Vagina (tissue), 2 donors: ENCODE results near the gene ALDH16A1. TPM values are rescaled to one million over a fixed set of nuclear protein-coding genes. Genes with fewer than 3 reads are reported as not detected.

Experiments used
- DNase-seq, 2 donors: peaks; one replicate each; pipeline ENCODE4 v3.0.0-alpha.2; 2017; ENCODE audit errors: extremely low spot score in 2 of 2
- H3K27ac ChIP-seq: fragments of 200-600 bp; sonication (generic); one replicate; pipeline ENCODE4 v1.5.1; 2019
- H3K27me3 ChIP-seq: fragments of 200-600 bp; sonication (generic); one replicate; pipeline ENCODE4 v1.5.1; 2019
- H3K36me3 ChIP-seq, 2 donors: fragments of 200-600 bp; sonication (generic); one replicate each; pipeline ENCODE4 v1.5.1; 2017 to 2019
- H3K4me1 ChIP-seq: fragments of 200-600 bp; sonication (generic); one replicate; pipeline ENCODE4 v1.5.1; 2019
- H3K4me3 ChIP-seq, 2 donors: fragments of 200-600 bp; sonication (generic); 1 replicate in 1 of 2; 2 replicates in 1 of 2; pipeline ENCODE4 v1.5.1; 2016 to 2019
- H3K9me3 ChIP-seq: fragments of 200-600 bp; sonication (generic); one replicate; pipeline ENCODE4 v1.5.1; 2019
- POLR2A ChIP-seq, 2 donors: fragments of 450-650 bp; IDR thresholded peaks; one replicate each; pipeline ENCODE4 v1.6.1; 2017; ENCODE audit warnings: antibody characterized with exemption in 2 of 2, mild to moderate bottlenecking in 2 of 2, moderate library complexity in 2 of 2
- POLR2AphosphoS5 ChIP-seq, 2 donors: sonication (generic); formaldehyde crosslinking; IDR thresholded peaks; one replicate each; pipeline ENCODE4 v1.9.0; 2017; ENCODE audit warnings: antibody characterized with exemption in 2 of 2, mild to moderate bottlenecking in 2 of 2, low read depth in 1 of 2; ENCODE audit not compliant: insufficient read depth in 1 of 2
- intact Hi-C: fragments of 100-400 bp; cut with DNase I; formaldehyde crosslinking; loops from one replicate; pipeline ENCODE4 v1.15.1; 2023
- total RNA-seq: library from RNA; depleted of rRNA; stranded (reverse); fragments of >200 nt; gene quantifications from one replicate; pipeline ENCODE4 v1.2.3, GENCODE V29; 2016
- TF ChIP-seq, protein P1 (sequence below), 3 experiments: fragments of 450-650 bp in 2 of 3; fragments of 200-600 bp in 1 of 3; sonication (generic) in 1 of 3; IDR thresholded peaks; one replicate each; pipeline ENCODE4 v1.5.1; 2017 to 2019; ENCODE audit warnings: antibody characterized with exemption in 3 of 3, mild to moderate bottlenecking in 2 of 3, moderate library complexity in 2 of 3

The ALDH16A1 gene
- total RNA-seq, 1 donor from 2014 or later, result 29.5 TPM

DNA sequence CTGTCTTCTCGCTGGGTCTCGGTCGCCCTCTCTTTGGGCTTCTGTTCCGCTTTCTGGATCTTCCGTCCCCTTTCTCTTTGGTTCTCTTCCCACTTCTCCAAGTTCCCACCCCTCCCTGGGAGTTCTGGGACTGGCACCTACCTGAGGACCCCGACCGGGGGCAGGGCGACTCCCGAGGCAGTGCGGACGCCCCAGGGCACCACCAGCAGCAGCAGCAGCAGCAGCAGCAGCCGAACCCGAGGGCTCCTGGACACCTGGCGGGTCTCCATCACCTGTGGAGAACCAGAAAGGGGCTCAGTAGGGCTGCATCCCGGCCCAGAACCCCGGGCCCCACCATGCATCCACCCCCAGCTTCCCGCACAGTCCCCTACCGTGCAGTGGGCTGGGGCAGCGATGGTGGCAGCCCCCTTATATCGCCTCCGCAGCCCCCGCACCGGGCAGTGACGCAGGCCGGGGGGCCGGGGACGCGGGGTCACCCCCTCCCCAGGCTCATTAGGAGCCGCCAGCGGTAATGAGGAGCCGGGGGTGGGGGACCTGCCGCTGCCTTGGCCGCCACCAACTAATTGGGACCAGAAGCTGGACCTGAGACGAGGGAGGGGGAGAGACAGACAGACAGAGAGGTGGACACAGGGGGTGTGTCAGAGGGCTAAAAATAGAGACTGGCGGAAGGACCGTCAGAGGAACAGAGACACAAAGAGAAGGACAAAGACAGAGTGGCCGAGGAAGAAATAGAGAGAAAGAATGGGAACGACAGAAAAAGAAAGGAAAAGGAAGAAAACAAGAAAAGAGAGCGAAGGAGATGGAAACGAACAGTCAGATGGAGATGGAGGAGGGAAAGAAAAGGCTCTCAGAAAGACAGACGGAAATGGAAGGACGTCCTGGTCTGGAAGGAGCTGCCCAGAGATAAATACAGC is 29.7 kb upstream of the ALDH16A1 start, which contains the start of gene PTH2:
PTH2 (minus strand) TSS at position 371 of the 914 bp plus-strand sequence; CDS start at position 269, 102 bp downstream.
- Histone ChIP-seq H3K36me3 (no peaks in the 10 kb centered on the region), H3K4me1 (peaks cover 35% of the 10 kb centered on the region), H3K27me3 (peaks cover 40% of the 10 kb centered on the region), H3K9me3 (no peaks in the 10 kb centered on the region), H3K27ac (no peak within 1 kb of the TSS), H3K4me3 (peak within 1 kb of the TSS in 1 of 2 donors; percentile 6)
- intact Hi-C loops, result no loop called here
- no peak for DNase-seq
- TF ChIP-seq POLR2A (IDR thresholded peaks at IDR 0.05) (no peak), POLR2AphosphoS5 (IDR thresholded peaks at IDR 0.05; ENCODE audit: insufficient read depth in 1 of 2, low read depth in 1 of 2) (no peak)
- TF ChIP-seq, protein P1, sequence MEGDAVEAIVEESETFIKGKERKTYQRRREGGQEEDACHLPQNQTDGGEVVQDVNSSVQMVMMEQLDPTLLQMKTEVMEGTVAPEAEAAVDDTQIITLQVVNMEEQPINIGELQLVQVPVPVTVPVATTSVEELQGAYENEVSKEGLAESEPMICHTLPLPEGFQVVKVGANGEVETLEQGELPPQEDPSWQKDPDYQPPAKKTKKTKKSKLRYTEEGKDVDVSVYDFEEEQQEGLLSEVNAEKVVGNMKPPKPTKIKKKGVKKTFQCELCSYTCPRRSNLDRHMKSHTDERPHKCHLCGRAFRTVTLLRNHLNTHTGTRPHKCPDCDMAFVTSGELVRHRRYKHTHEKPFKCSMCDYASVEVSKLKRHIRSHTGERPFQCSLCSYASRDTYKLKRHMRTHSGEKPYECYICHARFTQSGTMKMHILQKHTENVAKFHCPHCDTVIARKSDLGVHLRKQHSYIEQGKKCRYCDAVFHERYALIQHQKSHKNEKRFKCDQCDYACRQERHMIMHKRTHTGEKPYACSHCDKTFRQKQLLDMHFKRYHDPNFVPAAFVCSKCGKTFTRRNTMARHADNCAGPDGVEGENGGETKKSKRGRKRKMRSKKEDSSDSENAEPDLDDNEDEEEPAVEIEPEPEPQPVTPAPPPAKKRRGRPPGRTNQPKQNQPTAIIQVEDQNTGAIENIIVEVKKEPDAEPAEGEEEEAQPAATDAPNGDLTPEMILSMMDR (IDR thresholded peaks at IDR 0.05), result no peak

DNA sequence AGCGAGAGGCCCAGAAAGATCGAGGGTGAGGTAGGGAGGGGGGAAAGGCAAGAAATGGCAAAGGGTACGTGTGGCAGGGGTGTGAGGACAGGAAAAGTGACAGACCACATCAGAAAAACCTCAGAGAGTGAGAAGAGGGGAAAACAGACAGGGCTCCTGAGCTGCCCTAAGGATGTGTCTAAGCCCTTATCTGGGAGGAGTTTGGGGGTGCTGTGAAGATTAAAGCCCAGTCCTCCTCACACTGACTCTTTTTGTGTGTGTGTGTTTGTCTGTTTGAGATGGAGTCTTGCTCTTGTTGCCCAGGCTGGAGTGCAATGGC is 29.1 kb upstream of the ALDH16A1 start:
- Histone ChIP-seq H3K4me3 (no peak overlapping the region), H3K27me3 (peaks cover 40% of the 10 kb centered on the region), H3K27ac (no peak overlapping the region), H3K36me3 (no peaks in the 10 kb centered on the region), H3K4me1 (peaks cover 40% of the 10 kb centered on the region), H3K9me3 (no peaks in the 10 kb centered on the region)
- no peak for DNase-seq
- TF ChIP-seq POLR2AphosphoS5 (IDR thresholded peaks at IDR 0.05; ENCODE audit: insufficient read depth in 1 of 2, low read depth in 1 of 2), result no peak
- TF ChIP-seq POLR2A (IDR thresholded peaks at IDR 0.05), result no peak
- intact Hi-C loops, result no loop called here

DNA sequence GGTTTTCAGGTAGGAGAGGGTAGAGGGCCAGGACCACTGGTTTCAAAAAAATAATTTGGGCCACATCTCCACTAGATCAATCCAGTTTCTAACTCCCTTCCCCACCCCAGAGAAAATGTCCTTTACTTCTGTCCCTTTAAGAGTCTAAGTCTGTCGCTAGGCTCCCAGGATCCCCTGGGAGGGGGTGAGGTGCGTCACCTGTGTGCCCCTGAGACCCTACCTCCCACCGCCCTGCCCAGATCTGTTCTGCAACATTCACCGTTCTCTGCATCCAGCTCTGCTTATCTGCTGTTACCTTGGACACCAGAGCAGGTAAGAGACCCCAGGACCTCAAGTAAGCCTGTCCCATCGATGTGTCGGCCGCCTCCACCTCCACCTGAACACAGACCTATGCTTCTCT is 27.8 kb upstream of the ALDH16A1 start, which contains the start of gene GFY:
GFY (plus strand) TSS at position 211 of the 400 bp plus-strand sequence. CDS start 1,043 bp downstream, outside the sequence.
- intact Hi-C loops, result no loop called here
- Histone ChIP-seq H3K36me3 (no peaks in the 10 kb centered on the region), H3K4me3 (no peak within 1 kb of the TSS), H3K27ac (no peak within 1 kb of the TSS), H3K27me3 (peaks cover 40% of the 10 kb centered on the region), H3K9me3 (no peaks in the 10 kb centered on the region), H3K4me1 (peaks cover 40% of the 10 kb centered on the region)
- no peak for TF ChIP-seq POLR2AphosphoS5 (IDR thresholded peaks at IDR 0.05; ENCODE audit: insufficient read depth in 1 of 2, low read depth in 1 of 2)
- TF ChIP-seq, protein P1 (IDR thresholded peaks at IDR 0.05), result no peak
- no peak for TF ChIP-seq POLR2A (IDR thresholded peaks at IDR 0.05)
- no peak for DNase-seq

DNA sequence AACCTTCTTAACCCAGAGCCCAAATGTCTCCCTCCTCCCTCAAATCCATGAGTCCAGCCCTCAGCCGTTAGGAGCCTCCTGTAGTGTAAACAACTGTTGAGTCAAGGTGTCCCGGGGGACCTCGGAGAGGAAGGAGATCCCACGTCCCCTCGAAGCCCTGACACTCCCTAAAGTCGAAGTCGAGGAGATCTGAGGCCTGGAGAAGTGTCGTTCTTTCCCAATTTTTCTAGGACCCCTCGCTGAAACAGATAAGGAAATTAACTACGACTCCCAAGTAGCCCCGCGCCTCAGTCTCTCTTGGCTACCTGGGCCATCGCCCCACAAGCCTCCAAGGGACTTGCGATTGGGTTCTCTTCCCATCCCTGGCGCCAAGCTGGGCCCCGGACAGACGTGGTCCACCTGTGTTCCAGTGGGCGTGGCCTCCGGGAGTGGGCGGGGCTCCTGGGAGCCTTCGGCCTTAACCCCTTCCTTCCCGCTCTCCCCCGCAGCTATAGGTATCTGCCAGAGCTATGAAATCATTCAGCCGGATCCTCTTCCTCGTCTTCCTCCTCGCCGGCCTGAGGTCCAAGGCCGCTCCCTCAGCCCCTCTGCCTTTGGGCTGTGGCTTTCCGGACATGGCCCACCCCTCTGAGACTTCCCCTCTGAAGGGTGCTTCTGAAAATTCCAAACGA is 27.0 kb upstream of the ALDH16A1 start:
- Histone ChIP-seq H3K27ac (no peak overlapping the region), H3K36me3 (no peaks in the 10 kb centered on the region), H3K4me1 (peaks cover 36% of the 10 kb centered on the region), H3K27me3 (peaks cover 39% of the 10 kb centered on the region), H3K9me3 (no peaks in the 10 kb centered on the region), H3K4me3 (no peak overlapping the region)
- TF ChIP-seq POLR2AphosphoS5 (IDR thresholded peaks at IDR 0.05; ENCODE audit: insufficient read depth in 1 of 2, low read depth in 1 of 2) (no peak), POLR2A (IDR thresholded peaks at IDR 0.05) (no peak)
- TF ChIP-seq, protein P1 (IDR thresholded peaks at IDR 0.05), result no peak
- DNase-seq, result no peak
- intact Hi-C loops, result no loop called here

DNA sequence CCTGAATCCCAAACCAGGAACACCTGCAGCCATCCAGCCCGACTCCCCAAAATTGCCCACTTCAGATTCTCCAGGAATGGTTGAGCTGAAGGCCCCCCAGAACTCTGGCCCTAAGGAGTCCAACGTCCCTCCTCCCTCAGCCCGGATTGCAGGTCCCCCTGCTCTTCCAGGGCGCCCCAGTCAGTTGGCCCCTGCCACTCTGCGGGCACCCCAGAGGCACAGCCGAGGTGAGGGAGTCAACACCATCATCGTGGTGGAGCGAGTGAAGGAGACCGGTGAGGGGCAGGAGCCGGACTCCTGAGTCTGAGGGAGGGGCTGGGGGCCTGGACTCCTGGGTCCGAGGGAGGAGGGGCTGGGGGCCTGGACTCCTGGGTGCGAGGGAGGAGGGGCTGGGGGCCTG is 25.7 kb upstream of the ALDH16A1 start:
- Histone ChIP-seq H3K4me3 (no peak overlapping the region), H3K9me3 (no peaks in the 10 kb centered on the region), H3K27ac (no peak overlapping the region), H3K4me1 (peaks cover 27% of the 10 kb centered on the region), H3K27me3 (peaks cover 35% of the 10 kb centered on the region), H3K36me3 (no peaks in the 10 kb centered on the region)
- TF ChIP-seq, protein P1 (IDR thresholded peaks at IDR 0.05), result no peak
- TF ChIP-seq POLR2AphosphoS5 (IDR thresholded peaks at IDR 0.05; ENCODE audit: insufficient read depth in 1 of 2, low read depth in 1 of 2) (no peak), POLR2A (IDR thresholded peaks at IDR 0.05) (no peak)
- intact Hi-C loops, result no loop called here
- no peak for DNase-seq
